ENCODE data around the gene SPPL3.

SPPL3 gene

DNA sequence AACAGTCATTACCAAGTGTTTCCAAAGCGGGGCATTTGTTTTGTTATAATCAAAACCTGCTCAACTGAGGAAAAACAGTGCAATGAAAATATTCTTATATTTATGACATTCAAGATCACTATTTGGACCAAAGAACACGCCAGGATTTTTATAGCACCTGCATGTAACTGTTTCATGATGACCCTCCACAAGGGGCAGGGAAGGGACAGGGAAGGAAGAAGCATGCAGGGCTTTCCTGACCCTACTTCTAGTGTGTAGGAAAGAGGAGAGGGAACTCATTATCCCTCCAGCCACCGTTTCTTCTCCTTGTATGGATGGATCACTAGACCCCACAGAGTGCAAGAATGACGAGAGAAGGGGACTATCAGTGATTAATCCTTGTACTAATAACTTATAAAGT, 49.4 kb downstream of the SPPL3 start:
- Histone ChIP-seq H3K4me2 (ENCODE audit: low read length) (no peak overlapping the region), H4K20me1 (ENCODE audit: control insufficient read depth, insufficient read depth, low read depth, low read length) (peaks cover 15% of the 10 kb centered on the region), H3K4me1 (ENCODE audit: control insufficient read depth, low read length) (peaks cover 71% of the 10 kb centered on the region), H3K36me3 (ENCODE audit: control insufficient read depth, low read length) (no peaks in the 10 kb centered on the region; the same call in 1 of the 2 replicates), H3K9me3 (ENCODE audit: control insufficient read depth, insufficient read depth, low read length) (no peaks in the 10 kb centered on the region), H3K79me2 (ENCODE audit: control insufficient read depth, low read length) (peaks cover 75% of the 10 kb centered on the region), H3K9me2 (replicated peaks; ENCODE audit: control insufficient read depth, low read length) (no peaks in the 10 kb centered on the region), H3F3A (ENCODE audit: control insufficient read depth, insufficient read depth) (peaks cover 4% of the 10 kb centered on the region), H3K4me3 (ENCODE audit: low read length) (no peak overlapping the region), H3K27ac (ENCODE audit: low read depth, low read length) (no peak overlapping the region), H3K27me3 (ENCODE audit: control insufficient read depth, low read length) (no peaks in the 10 kb centered on the region)
- TF ChIP-seq EZH2phosphoT487 (IDR thresholded peaks at IDR 0.05; ENCODE audit: borderline replicate concordance, low read length): no peak
- TF ChIP-seq, protein P1, sequence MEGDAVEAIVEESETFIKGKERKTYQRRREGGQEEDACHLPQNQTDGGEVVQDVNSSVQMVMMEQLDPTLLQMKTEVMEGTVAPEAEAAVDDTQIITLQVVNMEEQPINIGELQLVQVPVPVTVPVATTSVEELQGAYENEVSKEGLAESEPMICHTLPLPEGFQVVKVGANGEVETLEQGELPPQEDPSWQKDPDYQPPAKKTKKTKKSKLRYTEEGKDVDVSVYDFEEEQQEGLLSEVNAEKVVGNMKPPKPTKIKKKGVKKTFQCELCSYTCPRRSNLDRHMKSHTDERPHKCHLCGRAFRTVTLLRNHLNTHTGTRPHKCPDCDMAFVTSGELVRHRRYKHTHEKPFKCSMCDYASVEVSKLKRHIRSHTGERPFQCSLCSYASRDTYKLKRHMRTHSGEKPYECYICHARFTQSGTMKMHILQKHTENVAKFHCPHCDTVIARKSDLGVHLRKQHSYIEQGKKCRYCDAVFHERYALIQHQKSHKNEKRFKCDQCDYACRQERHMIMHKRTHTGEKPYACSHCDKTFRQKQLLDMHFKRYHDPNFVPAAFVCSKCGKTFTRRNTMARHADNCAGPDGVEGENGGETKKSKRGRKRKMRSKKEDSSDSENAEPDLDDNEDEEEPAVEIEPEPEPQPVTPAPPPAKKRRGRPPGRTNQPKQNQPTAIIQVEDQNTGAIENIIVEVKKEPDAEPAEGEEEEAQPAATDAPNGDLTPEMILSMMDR (IDR thresholded peaks at IDR 0.05; ENCODE audit: low read depth, low read length, poor library complexity, severe bottlenecking): no peak

GRCh38 chr12:120853188-120853587, 51.0 kb downstream of the SPPL3 start:
- no peaks in the 10 kb centered on the region; the same call in 1 of the 2 replicates for H3F3A ChIP-seq (ENCODE audit: control insufficient read depth, insufficient read depth)
- no peaks in the 10 kb centered on the region for H3K9me3 ChIP-seq (ENCODE audit: control insufficient read depth, insufficient read depth, low read length)
- no peaks in the 10 kb centered on the region for H3K27me3 ChIP-seq (ENCODE audit: control insufficient read depth, low read length)
- H3K79me2 ChIP-seq (ENCODE audit: control insufficient read depth, low read length): peaks cover 80% of the 10 kb centered on the region
- no peak overlapping the region for H3K27ac ChIP-seq (ENCODE audit: low read depth, low read length)
- H3K36me3 ChIP-seq (ENCODE audit: control insufficient read depth, low read length): no peaks in the 10 kb centered on the region; the same call in 1 of the 2 replicates
- H3K9me2 ChIP-seq (replicated peaks; ENCODE audit: control insufficient read depth, low read length): no peaks in the 10 kb centered on the region
- TF ChIP-seq, protein P1 (IDR thresholded peaks at IDR 0.05; ENCODE audit: low read depth, low read length, poor library complexity, severe bottlenecking): no peak
- no peak for TF ChIP-seq EZH2phosphoT487 (IDR thresholded peaks at IDR 0.05; ENCODE audit: borderline replicate concordance, low read length)
- H4K20me1 ChIP-seq (ENCODE audit: control insufficient read depth, insufficient read depth, low read depth, low read length): peaks cover 11% of the 10 kb centered on the region
- peaks cover 73% of the 10 kb centered on the region for H3K4me1 ChIP-seq (ENCODE audit: control insufficient read depth, low read length)
- H3K4me2 ChIP-seq (ENCODE audit: low read length): no peak overlapping the region
- H3K4me3 ChIP-seq (ENCODE audit: low read length): no peak overlapping the region

GRCh38 chr12:120851944-120852343, 52.2 kb downstream of the SPPL3 start:
- Histone ChIP-seq H3K27ac (ENCODE audit: low read depth, low read length) (peak overlapping the region; percentile 27; the same call in 1 of the 2 replicates), H3K4me1 (ENCODE audit: control insufficient read depth, low read length) (peaks cover 71% of the 10 kb centered on the region), H3K9me2 (replicated peaks; ENCODE audit: control insufficient read depth, low read length) (no peaks in the 10 kb centered on the region), H3K9me3 (ENCODE audit: control insufficient read depth, insufficient read depth, low read length) (no peaks in the 10 kb centered on the region), H3K4me2 (ENCODE audit: low read length) (peak overlapping the region; percentile 57), H3F3A (ENCODE audit: control insufficient read depth, insufficient read depth) (no peaks in the 10 kb centered on the region; the same call in 1 of the 2 replicates), H4K20me1 (ENCODE audit: control insufficient read depth, insufficient read depth, low read depth, low read length) (peaks cover 11% of the 10 kb centered on the region), H3K4me3 (ENCODE audit: low read length) (peak overlapping the region; percentile 23; the same call in 1 of the 2 replicates), H3K36me3 (ENCODE audit: control insufficient read depth, low read length) (no peaks in the 10 kb centered on the region; the same call in 1 of the 2 replicates), H3K27me3 (ENCODE audit: control insufficient read depth, low read length) (no peaks in the 10 kb centered on the region), H3K79me2 (ENCODE audit: control insufficient read depth, low read length) (peaks cover 77% of the 10 kb centered on the region)
- TF ChIP-seq, protein P1 (IDR thresholded peaks at IDR 0.05; ENCODE audit: low read depth, low read length, poor library complexity, severe bottlenecking): no peak
- TF ChIP-seq EZH2phosphoT487 (IDR thresholded peaks at IDR 0.05; ENCODE audit: borderline replicate concordance, low read length): no peak
